ENCODE results near the gene SYNGR3.
"Not testable (repeated sequence)": the region's sequence is repeated elsewhere in the genome, so short reads cannot be mapped to it uniquely, and the experiment has no call there.

SYNGR3 gene

GRCh38 chr16:2029350-2029749 lies 39.6 kb downstream of the SYNGR3 start:
- no peak for DNase-seq (ENCODE audit: low spot score)

GRCh38 chr16:2030036-2030435 lies 40.3 kb downstream of the SYNGR3 start:
- no peak for DNase-seq (ENCODE audit: low spot score)

- no peak for DNase-seq (ENCODE audit: low spot score)
Measured at GRCh38 chr16:2031081-2031577, 41.4 kb downstream of the SYNGR3 start.

GRCh38 chr16:2032285-2033056 lies 42.7 kb downstream of the SYNGR3 start:
- no peak for DNase-seq (ENCODE audit: low spot score)

GRCh38 chr16:2033057-2033908 lies 43.5 kb downstream of the SYNGR3 start:
- no peak for DNase-seq (ENCODE audit: low spot score)

GRCh38 chr16:2033909-2034695 lies 44.3 kb downstream of the SYNGR3 start:
- DNase-seq (ENCODE audit: low spot score), result not testable (repeated sequence)

- no peak for DNase-seq (ENCODE audit: low spot score)
Measured at GRCh38 chr16:2034696-2035430, 45.1 kb downstream of the SYNGR3 start.

GRCh38 chr16:2035431-2036199 lies 45.8 kb downstream of the SYNGR3 start:
- DNase-seq (ENCODE audit: low spot score), result no peak

- DNase-seq (ENCODE audit: low spot score), result no peak
Measured at GRCh38 chr16:2036200-2036966, 46.6 kb downstream of the SYNGR3 start.

- no peak for DNase-seq (ENCODE audit: low spot score)
Measured at GRCh38 chr16:2037115-2037514, 47.3 kb downstream of the SYNGR3 start.

- DNase-seq (ENCODE audit: low spot score), result no peak
Measured at GRCh38 chr16:2037647-2038381, 48.0 kb downstream of the SYNGR3 start.

- DNase-seq (ENCODE audit: low spot score), result no peak
Measured at GRCh38 chr16:2038382-2039231, 48.8 kb downstream of the SYNGR3 start.

- no peak for DNase-seq (ENCODE audit: low spot score)
Measured at GRCh38 chr16:2039274-2040031, 49.7 kb downstream of the SYNGR3 start.

- no peak for DNase-seq (ENCODE audit: low spot score)
Measured at GRCh38 chr16:2040041-2040786, 50.4 kb downstream of the SYNGR3 start.

GRCh38 chr16:2040787-2041522 lies 51.2 kb downstream of the SYNGR3 start:
- no peak for DNase-seq (ENCODE audit: low spot score)
